Measurements from ENCODE around the gene TTI1.

Gene TTI1

GRCh38 chr20:37991157-37991866 is 41.9 kb downstream of the TTI1 start:
- no peak overlapping the region; the same call in 1 of the 2 replicates for H3K4me3 ChIP-seq (ENCODE audit: low read depth, low read length)
- TF ChIP-seq CTCF (IDR thresholded peaks at IDR 0.05; ENCODE audit: control insufficient read depth, extremely low read depth, insufficient read depth) = no peak
- DNase-seq (ENCODE audit: low read depth) = no peak

GRCh38 chr20:37990571-37991151 is 42.6 kb downstream of the TTI1 start:
- H3K4me3 ChIP-seq (ENCODE audit: low read depth, low read length) = peak overlapping the region; percentile 24; the same call in 1 of the 2 replicates
- TF ChIP-seq CTCF (IDR thresholded peaks at IDR 0.05; ENCODE audit: control insufficient read depth, extremely low read depth, insufficient read depth) = no peak
- peak; percentile 84 for DNase-seq (ENCODE audit: low read depth)

GRCh38 chr20:37989601-37990295 is 43.5 kb downstream of the TTI1 start:
- no peak for TF ChIP-seq CTCF (IDR thresholded peaks at IDR 0.05; ENCODE audit: control insufficient read depth, extremely low read depth, insufficient read depth)
- DNase-seq (ENCODE audit: low read depth) = peak; percentile 68
- no peak overlapping the region for H3K4me3 ChIP-seq (ENCODE audit: low read depth, low read length)

- DNase-seq (ENCODE audit: low read depth) = no peak
Observed at GRCh38 chr20:37988306-37988954, 44.8 kb downstream of the TTI1 start.

GRCh38 chr20:37987602-37988290 is 45.5 kb downstream of the TTI1 start:
- no peak overlapping the region for H3K4me3 ChIP-seq (ENCODE audit: low read depth, low read length)
- no peak for TF ChIP-seq CTCF (IDR thresholded peaks at IDR 0.05; ENCODE audit: control insufficient read depth, extremely low read depth, insufficient read depth)
- no peak for DNase-seq (ENCODE audit: low read depth)

More at GRCh38 chr20:37988306-37988954, 44.8 kb downstream of the TTI1 start:
- no peak overlapping the region for H3K4me3 ChIP-seq (ENCODE audit: low read depth, low read length)
- TF ChIP-seq CTCF (IDR thresholded peaks at IDR 0.05; ENCODE audit: control insufficient read depth, extremely low read depth, insufficient read depth) = no peak

GRCh38 chr20:37986873-37987601 is 46.2 kb downstream of the TTI1 start:
- no peak for TF ChIP-seq CTCF (IDR thresholded peaks at IDR 0.05; ENCODE audit: control insufficient read depth, extremely low read depth, insufficient read depth)
- H3K4me3 ChIP-seq (ENCODE audit: low read depth, low read length) = no peak overlapping the region
- DNase-seq (ENCODE audit: low read depth) = peak; percentile 87
